Activated CD4-positive, alpha-beta T cell treated with anti-CD3 and anti-CD28 coated beads, Interleukin-2, amount 50 U/mL, for 4 hours (primary cell): ENCODE measurements around the gene EXOSC5.
"Not testable (repeated sequence)": the region's sequence is repeated elsewhere in the genome, so short reads cannot be mapped to it uniquely, and the experiment has no call there.

Experiments used
- DNase-seq, 2 experiments: peaks; one replicate each; pipeline ENCODE4 v3.0.0-alpha.2; 2020

The EXOSC5 gene

DNA sequence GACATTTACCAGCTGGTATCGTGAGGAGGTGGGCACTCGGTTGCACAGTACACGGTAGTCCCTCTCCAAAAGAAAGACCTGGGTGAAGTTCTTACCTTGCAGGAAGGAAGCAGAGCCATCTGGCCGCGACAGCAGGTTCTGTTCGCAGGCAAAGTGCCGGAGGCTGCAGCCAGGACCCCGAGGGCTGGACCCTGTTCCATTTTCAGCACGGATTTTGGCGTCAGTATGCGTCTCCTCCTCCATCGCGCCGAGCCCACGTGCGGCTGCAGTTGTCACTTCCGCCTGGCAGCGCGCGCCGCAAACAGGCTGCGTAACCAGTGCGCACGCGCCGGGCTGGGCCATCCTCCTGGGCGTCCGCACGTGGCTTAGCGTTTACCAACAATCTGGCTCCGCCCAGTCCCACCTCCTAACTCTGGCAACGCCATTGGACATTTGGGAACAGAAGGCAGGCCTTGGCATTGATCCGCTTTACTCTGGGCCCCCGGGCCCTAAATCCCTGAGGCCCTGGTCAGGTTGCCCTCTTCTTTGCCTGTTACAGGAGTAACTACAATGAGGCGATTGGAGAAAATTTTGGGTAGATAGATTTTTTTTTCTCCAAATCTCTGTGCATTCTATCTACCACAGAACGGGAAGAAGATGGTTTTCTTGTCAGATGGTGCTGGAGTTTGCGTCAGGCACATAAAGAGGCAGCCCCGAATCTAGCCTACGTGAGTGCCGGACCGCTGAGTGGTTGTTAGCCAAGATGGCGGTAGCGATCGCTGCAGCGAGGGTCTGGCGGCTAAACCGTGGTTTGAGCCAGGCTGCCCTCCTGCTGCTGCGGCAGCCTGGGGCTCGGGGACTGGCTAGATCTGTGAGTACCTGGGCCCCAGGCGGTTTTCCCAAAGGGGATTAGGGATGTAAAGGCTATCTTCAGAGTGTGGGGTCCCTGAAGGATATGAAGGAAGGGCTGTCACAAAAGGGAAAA, at the start of gene EXOSC5, which contains the start of gene BCKDHA:
EXOSC5 (minus strand) TSS at position 274 of the 964 bp plus-strand sequence; CDS start at position 243, 31 bp downstream.
BCKDHA (plus strand) TSS at position 733 of the 964 bp plus-strand sequence; CDS start at position 743, 10 bp downstream.
- peak; percentile 99 for DNase-seq

DNA sequence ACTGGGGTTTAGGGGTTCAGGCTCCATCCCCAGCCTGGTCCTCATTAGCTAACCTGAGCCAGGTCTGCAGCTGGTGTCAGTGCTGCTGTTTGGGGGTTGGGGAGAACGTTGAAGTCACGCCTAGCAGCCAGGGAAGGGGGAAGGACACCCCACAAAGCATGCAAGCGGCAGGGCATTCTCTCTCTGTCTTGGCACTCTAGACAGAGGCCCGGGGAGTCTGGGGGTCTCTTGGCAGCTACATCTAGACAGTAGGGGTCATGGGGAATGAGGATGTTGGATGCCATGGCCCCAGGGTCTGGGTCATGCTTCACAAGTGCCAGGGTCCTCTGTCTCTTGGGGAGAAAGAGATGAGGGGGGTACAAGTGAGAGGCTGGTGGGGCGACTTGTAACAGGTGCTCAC, 48.4 kb upstream of the EXOSC5 start:
- DNase-seq = no peak

DNA sequence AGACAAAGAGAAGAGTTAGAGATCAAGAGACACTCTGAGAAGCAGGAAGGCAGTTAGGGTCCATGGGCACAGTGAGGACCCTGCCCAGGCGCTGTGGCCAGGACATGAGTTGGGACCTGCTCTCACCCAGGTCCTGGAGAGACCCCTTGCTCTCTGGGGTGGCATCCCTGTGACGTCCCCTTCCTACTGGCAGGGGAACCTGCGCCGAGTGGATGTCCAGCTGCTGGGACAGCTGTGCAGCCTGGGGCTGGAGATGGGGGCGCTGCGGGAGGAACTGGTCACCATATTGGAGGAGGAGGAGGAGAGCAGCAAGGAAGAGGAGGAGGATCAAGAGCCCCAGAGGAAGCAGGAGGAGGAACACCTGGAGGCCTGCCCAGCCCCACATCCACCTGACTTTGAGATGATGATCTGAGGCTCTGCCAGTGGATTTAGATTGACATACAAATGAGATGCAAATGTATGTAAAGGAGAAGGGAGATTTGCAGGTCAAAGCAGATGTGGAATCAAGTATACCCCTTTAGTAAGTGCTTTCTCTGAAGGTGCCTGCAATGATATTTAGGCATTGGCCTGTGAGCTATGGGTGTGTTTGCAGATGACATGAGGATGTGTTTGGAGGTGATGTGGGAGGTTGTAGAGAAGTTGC, 46.8 kb upstream of the EXOSC5 start:
- DNase-seq = no peak

DNA sequence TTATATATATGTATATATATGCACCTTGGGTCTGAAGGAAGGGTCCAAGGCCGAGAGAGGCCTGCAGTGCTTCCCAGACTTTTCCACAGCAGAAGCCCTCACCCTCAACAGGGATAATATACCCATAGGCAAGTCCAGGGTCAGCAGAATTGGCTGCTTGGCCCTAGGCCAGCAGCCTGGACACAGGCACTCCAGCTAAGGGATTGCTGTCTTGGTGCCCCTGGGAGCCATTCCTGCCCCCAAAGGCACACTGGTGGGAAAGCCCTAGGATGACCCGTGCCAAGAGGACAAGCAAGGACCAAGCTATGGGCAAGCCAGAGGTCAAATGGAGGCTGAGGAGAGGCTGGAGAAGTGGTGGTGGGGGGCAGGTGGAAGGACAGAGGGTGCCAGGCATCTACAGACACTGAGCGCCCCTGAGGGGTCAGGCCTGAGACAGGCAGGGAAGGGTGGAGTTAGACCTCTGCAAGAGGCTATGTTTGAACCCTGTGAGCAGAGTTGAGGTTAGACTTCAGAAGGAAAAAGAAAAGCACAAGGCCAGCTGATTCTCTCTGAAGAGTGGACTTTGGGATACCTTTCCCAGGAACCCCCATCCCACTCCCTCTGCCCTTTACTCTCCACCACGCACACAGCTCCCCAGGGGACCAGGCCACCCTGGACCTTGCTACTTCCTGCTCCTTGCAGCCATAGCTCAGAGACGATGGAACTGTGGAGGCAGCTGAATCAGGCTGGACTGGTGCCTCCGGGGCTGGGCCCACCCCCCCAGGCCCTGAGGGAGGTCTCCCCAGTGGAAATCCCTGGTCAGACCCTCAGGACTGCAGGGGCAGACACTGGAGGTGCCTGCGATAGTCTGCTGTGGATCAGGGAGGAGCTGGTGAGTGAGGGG, 45.6 kb upstream of the EXOSC5 start, which contains the start of gene ERICH4:
ERICH4 (plus strand) TSS at position 684 of the 883 bp plus-strand sequence; CDS start at position 698, 14 bp downstream.
- DNase-seq = no peak

DNA sequence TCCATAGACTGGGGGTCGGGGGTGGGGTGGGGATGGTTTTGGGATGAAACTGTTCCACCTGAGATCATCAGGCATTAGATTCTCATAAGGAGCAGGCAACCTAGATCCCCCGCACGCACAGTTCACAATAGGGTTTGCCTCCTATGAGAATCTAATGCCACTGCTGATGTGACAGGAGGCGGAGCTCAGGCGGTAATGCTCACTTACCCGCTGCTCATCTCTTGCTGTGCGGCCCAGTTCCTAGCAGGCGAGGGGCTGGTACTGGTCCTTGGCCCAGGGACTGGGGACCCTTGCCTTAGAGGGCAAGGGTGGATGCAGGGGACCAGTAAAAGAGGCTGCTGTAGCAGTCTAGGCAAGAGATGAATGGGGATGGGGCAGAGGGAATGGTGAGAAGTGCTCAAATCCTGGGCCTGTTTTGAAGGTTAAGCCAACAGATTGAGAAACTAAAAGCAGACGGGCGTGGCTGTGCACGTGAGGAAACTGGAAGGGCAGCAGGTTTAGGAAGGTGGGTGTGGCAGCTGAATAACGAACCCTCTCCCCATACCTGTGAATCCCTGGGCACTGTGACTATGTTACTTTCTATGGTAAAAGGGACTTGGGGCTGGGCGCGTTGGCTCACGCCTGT, 44.3 kb upstream of the EXOSC5 start:
- DNase-seq = no peak

DNA sequence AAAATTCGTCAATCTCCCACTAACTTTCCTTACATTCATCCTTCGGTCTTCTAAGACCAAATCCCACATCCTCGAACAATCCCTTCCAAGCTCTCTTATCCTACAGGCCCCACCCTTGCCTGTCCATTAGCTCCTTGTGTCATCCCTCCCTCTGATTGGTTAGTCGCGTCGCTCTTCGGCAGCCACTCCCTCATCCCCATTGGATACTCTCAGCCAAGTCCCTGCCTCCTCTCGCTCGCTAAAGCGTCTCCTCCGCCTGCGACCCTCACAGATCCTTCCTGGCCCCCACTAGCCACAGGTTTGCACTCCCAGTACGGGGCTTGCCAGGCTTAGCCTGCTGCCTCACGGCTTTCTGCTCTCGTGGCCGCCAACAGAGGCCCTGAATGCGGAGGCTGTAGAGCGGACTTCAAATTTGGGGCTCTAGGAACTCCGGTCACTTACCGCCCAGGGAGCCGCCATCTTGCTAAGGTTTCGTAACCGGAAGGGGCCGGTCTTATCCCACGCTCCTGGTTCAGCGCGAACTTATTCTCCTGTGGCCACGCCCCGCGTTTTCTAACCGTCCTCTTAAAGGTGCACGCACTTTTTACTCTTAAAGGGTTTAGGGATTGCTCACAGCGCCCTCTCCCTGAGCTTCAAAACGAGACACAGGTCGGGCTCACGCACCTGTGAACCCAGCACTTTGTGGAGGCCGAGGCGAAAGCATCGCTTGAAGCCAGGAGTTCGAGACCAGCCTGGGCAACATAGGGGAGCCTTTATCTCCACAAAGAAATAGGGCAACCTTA, 42.5 kb upstream of the EXOSC5 start, which contains the start of gene DMAC2:
DMAC2 (minus strand) TSS at position 472 of the 782 bp plus-strand sequence; CDS start at position 459, 13 bp downstream.
- DNase-seq = peak; percentile 95 to 96

DNA sequence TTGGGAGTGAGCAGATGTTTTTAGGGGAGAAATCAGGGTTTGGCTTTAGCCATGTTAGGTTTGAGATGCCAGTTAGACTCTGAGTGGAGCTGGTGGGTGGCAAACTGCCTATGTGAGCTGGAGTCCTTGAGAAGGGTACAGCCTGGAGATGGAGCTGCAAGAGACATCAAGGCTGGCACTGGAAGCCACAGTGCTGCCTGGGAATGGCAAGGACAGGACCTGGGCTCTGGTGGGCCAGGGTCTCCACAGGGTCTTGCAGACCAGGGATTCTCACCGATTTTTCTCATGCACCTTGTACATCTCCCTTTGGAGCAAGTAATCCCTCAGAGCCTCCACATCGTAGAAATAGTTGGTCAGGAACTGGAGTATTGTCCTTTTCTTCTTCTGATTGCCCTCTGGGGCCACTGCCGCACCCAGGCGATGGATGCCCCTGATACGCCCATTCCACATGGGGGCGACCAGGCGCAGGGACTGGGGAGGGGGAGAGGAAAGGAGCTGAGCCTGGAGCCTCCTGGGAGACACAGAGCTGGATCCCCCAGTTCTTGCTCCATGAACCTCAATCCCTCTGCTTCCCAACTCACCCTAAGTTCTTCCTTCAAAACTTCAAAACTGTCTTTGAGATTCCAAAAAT, 40.9 kb upstream of the EXOSC5 start:
- no peak for DNase-seq

- no peak for DNase-seq
Measured at GRCh38 chr19:41436674-41436951, 39.5 kb upstream of the EXOSC5 start.

DNA sequence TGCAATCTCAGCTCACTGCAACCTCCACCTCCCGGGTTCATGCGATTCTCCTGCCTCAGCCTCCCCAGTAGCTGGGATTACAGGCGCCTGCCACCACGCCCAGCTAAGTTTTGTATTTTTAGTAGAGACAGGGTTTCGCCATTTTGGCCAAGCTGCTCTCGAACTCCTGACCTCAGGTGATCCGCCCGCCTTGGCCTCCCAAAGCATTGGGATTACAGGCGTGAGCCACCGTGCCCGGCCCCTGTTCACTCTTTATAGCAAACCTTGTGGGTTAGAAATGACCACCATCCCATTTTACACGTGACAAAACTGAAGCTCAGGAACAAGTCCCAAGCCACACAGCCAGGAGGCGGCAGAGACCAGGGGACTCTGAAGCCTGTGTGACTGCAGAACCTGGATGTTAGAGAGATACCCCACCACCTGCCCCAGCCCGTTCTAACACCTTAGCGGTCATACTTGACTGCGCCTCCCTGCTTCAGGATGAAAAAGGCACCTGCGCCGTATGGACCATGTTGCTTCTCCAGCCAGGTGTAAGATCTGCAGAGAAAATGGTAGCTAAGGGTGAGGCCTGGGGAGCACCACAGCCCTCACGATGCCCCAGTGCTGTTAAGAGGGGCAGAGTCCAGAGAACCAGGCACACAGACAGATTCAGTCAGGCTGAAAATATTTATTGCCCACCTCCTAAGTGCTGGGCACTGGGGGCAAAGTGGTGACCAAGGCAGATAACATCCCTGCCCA, 38.9 kb upstream of the EXOSC5 start:
- no peak for DNase-seq

DNA sequence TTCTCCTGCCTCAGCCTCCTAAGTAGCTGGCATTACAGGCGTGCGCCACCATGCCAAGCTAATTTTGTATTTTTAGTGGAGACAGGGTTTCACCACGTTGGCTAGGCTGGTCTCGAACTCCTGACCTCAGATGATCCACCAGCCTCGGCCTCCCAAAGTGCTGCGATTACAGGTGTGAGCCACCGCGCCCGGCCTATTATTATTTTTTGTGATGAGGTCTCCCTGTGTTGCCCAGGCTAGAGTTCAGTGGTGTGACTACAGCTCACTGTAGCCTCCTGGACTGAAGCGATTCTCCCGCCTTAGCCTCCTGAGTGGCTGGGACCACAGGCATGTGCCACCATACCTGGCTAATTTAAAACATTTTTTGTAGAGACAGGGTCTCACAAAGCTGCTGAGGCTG, 38.2 kb upstream of the EXOSC5 start:
- DNase-seq = not testable (repeated sequence)

DNA sequence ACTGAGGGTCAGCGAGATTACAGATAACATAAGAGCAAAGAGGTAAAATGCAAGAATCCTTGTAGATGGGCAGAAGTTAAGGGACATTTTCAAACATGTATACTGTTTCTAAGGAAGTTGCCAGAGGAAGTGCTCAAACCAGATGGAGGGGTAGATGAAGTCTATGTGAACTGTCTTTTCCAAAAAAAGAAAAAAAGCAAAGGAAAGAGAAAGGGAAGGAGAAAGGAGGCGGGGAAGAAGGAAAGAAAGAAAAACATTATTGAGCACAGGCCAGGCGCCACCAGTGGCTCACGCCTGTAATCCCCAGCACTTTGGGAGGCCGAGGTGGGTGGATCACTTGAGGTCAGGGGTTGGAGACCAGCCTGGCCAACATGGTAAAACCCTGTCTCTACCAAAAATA, 37.3 kb upstream of the EXOSC5 start:
- no peak for DNase-seq

GRCh38 chr19:41433171-41433570, 36.0 kb upstream of the EXOSC5 start:
- DNase-seq = no peak

DNA sequence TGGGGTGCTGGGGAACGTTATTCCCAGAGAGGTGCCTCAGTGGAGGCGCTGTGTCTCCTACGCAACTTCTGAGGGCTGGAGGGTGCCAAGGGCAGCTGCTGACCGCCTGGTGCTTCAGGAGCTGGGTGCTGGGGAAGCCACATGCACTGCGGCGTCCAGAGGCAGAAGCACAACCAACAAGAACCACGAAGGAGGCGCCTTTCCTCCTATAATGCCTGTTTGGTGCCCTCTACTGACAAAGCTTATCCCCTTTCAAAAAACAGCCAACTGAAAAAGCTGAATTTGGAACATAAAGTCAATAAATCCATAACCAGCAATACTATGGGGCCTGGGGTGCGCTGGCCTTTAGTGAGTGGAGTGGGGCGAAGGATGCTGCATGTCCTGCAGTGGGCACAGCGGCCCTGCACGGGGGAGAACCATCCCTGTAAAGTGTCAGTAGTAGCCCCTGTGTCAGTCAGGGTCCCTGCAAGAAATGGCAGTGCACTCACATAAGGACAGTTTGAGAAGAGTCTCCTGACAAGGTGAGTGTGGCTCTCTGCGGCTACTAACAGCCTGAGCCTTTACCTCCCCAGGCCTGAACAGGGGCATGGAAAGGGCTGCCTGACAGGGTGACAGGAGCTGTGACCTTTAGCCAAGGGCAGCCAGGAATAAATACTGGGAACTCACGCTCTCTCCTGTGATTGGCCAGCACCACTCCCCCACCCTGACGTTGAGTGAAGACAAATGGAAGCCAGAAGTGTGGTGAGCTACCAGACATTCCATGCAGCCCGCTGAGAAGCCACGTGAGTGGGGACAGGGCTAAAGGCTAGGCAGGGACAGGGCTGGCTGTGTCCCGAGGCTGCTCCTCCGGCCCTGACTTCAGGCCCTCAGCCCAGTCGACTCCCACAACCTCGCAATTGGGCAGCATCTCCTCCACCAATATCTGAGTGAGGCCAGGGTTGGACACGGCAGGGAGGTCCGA, 34.5 kb upstream of the EXOSC5 start:
- no peak for DNase-seq

DNA sequence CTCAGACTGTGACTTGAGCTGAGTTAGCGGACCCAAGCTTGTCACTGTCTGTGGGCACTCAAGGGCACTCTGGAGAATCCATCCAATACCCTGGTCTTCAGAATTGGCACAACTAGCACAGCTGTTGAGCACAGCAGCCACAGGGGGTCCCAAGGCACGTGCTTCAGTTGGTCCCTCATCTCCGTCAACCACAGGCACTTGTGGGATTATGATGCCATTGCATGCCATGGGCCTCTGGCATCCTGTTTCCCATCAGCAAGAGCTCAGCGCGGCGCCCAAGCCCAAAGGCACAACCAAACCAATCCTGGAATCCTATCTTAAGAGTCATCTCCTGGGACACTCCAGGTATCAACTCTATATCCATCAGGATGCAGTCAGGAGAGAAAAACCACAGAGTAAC, 33.8 kb upstream of the EXOSC5 start:
- no peak for DNase-seq

DNA sequence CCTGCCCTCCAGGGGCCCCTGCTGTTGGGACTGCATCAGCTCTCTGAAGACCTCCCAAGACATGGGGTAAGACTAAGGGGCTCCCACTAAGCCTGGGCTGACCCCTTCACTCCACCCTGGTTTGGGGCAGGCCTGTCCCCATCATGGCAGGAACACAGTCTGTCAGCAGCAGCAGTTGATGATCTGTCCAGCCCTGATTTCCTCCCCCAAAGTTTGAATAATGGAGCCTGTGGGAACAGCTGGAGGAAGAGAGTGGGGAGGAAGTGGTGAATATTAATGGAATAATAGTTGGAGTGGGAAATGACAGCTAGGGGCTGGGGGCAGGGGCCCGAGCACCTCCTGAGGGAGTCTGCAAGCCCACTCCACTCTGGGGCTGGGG, 31.3 kb upstream of the EXOSC5 start:
- no peak for DNase-seq

- peak; percentile 11 to 17 for DNase-seq
Measured at GRCh38 chr19:41427647-41428480, 30.7 kb upstream of the EXOSC5 start.

- DNase-seq = peak; percentile 23 to 28
Measured at GRCh38 chr19:41426952-41427646, 29.9 kb upstream of the EXOSC5 start, which contains the start of gene B3GNT8. B3GNT8 (minus strand) TSS chr19:41427374; CDS start chr19:41426778, 596 bp downstream.
